ENCODE data around the gene HEXIM1. TPM values are rescaled to one million over a fixed set of nuclear protein-coding genes. Genes with fewer than 3 reads are reported as not detected.
A peak's percentile ranks its signal among the peaks of the same experiment; 100 is the strongest.

HEXIM1 gene
- total RNA-seq, 1 donor from 2014 or later: 33.3 TPM

- no peak for DNase-seq (ENCODE audit: low spot score, unreplicated experiment)
- H3K9me3 Mint-ChIP-seq (ENCODE audit: low read depth): no peaks in the 10 kb centered on the region
- peaks cover 5% of the 10 kb centered on the region for H3K36me3 Mint-ChIP-seq (ENCODE audit: insufficient read depth)
- H3K4me3 Mint-ChIP-seq (ENCODE audit: low read depth): peak overlapping the region; percentile 75
- TF ChIP-seq CTCF (IDR thresholded peaks at IDR 0.05; ENCODE audit: unreplicated experiment): no peak
- H3K27me3 Mint-ChIP-seq: no peaks in the 10 kb centered on the region
- no peak overlapping the region for H3K27ac Mint-ChIP-seq
- peaks cover 3% of the 10 kb centered on the region for H3K4me1 Mint-ChIP-seq (ENCODE audit: low read depth)
These were observed 12.1 kb upstream of the HEXIM1 start for GRCh38 chr17:45135978-45136791.

- peak overlapping the region; percentile 75 for H3K4me3 Mint-ChIP-seq (ENCODE audit: low read depth)
- H3K9me3 Mint-ChIP-seq (ENCODE audit: low read depth): no peaks in the 10 kb centered on the region
- DNase-seq (ENCODE audit: low spot score, unreplicated experiment): no peak
These were observed 11.3 kb upstream of the HEXIM1 start for GRCh38 chr17:45136846-45137560.

GRCh38 chr17:45137561-45138305, 10.5 kb upstream of the HEXIM1 start:
- peaks cover 5% of the 10 kb centered on the region for H3K36me3 Mint-ChIP-seq (ENCODE audit: insufficient read depth)
- H3K27me3 Mint-ChIP-seq: no peaks in the 10 kb centered on the region
- H3K4me1 Mint-ChIP-seq (ENCODE audit: low read depth): peaks cover 3% of the 10 kb centered on the region
- TF ChIP-seq CTCF (IDR thresholded peaks at IDR 0.05; ENCODE audit: unreplicated experiment): no peak
- no peaks in the 10 kb centered on the region for H3K9me3 Mint-ChIP-seq (ENCODE audit: low read depth)
- DNase-seq (ENCODE audit: low spot score, unreplicated experiment): no peak
- H3K27ac Mint-ChIP-seq: no peak overlapping the region
- H3K4me3 Mint-ChIP-seq (ENCODE audit: low read depth): no peak overlapping the region

More at GRCh38 chr17:45136846-45137560, 11.3 kb upstream of the HEXIM1 start:
- peaks cover 3% of the 10 kb centered on the region for H3K4me1 Mint-ChIP-seq (ENCODE audit: low read depth)
- H3K36me3 Mint-ChIP-seq (ENCODE audit: insufficient read depth): peaks cover 5% of the 10 kb centered on the region
- TF ChIP-seq CTCF (IDR thresholded peaks at IDR 0.05; ENCODE audit: unreplicated experiment): no peak
- no peaks in the 10 kb centered on the region for H3K27me3 Mint-ChIP-seq
- H3K27ac Mint-ChIP-seq: no peak overlapping the region

DNA sequence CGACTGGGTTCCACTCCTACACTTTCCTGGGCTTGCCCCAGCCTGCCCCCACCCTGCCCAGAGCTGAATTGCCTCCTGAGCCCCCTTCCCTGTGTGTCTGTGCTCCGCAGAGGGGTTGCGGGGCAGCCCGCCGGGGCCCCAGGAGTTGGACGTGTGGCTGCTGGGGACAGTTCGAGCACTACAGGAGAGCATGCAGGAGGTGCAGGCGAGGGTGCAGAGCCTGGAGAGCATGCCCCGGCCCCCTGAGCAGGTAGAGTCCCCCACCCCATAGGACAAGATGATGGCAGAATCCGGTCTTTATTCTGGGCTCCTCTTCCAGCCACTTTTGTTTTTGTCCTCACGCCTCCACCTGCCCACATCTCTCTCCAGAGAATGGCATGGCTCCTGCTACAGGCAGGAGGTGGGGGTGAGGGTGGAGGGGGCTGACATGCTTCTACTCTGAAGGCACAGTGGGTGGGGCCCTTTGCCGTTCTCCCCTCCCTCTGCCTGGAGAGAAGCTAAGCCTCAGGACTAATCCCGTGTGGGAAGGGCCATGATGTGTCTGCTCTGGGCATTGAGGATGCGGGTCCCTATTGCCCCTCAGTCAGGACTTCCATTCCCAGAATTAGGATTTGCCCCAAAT, 9.3 kb upstream of the HEXIM1 start:
- Mint-ChIP-seq H3K36me3 (ENCODE audit: insufficient read depth) (peaks cover 5% of the 10 kb centered on the region), H3K27ac (no peak overlapping the region), H3K9me3 (ENCODE audit: low read depth) (no peaks in the 10 kb centered on the region), H3K4me3 (ENCODE audit: low read depth) (no peak overlapping the region), H3K27me3 (no peaks in the 10 kb centered on the region), H3K4me1 (ENCODE audit: low read depth) (peaks cover 3% of the 10 kb centered on the region)
- TF ChIP-seq CTCF (IDR thresholded peaks at IDR 0.05; ENCODE audit: unreplicated experiment): no peak
- no peak for DNase-seq (ENCODE audit: low spot score, unreplicated experiment)

- no peak for TF ChIP-seq CTCF (IDR thresholded peaks at IDR 0.05; ENCODE audit: unreplicated experiment)
- peaks cover 4% of the 10 kb centered on the region for H3K4me1 Mint-ChIP-seq (ENCODE audit: low read depth)
- peaks cover 5% of the 10 kb centered on the region for H3K36me3 Mint-ChIP-seq (ENCODE audit: insufficient read depth)
- H3K27me3 Mint-ChIP-seq: no peaks in the 10 kb centered on the region
- no peak overlapping the region for H3K4me3 Mint-ChIP-seq (ENCODE audit: low read depth)
- H3K9me3 Mint-ChIP-seq (ENCODE audit: low read depth): no peaks in the 10 kb centered on the region
- no peak for DNase-seq (ENCODE audit: low spot score, unreplicated experiment)
- H3K27ac Mint-ChIP-seq: no peak overlapping the region
These were observed 8.7 kb upstream of the HEXIM1 start for GRCh38 chr17:45139533-45139920.
